Brain microvascular endothelial cell (primary cell): Measurements from ENCODE around the gene FAM210B.
"Not testable (repeated sequence)": the region's sequence is repeated elsewhere in the genome, so short reads cannot be mapped to it uniquely, and the experiment has no call there.

Experiments used
- DNase-seq: peaks from one replicate; pipeline ENCODE4 v3.0.0-alpha.2; 2020
- H3K27ac ChIP-seq: fragments of 250-450 bp; sonication (Bioruptor Pico); 2 replicates; pipeline ENCODE4 v1.5.1; 2020; ENCODE audit warnings: mild to moderate bottlenecking, moderate library complexity
- H3K27me3 ChIP-seq: fragments of 250-450 bp; sonication (Bioruptor Pico); replicated peaks from 2 replicates; pipeline ENCODE4 v1.5.1; 2020; ENCODE audit warnings: mild to moderate bottlenecking
- H3K36me3 ChIP-seq: fragments of 250-450 bp; sonication (Bioruptor Pico); replicated peaks from 2 replicates; pipeline ENCODE4 v1.5.1; 2020; ENCODE audit warnings: mild to moderate bottlenecking
- H3K4me3 ChIP-seq: 2 replicates; pipeline ENCODE4 v1.5.1; 2011; ENCODE audit warnings: low read depth, mild to moderate bottlenecking, control low read depth, low read length, moderate library complexity
- CTCF ChIP-seq: IDR thresholded peaks from 2 replicates; pipeline ENCODE4 v1.5.1; 2011; ENCODE audit warnings: low read depth, mild to moderate bottlenecking, moderate library complexity, low read length, control low read depth, inconsistent platforms; ENCODE audit errors: missing control alignments
- in situ Hi-C: cut with HindIII; loops from 2 replicates; pipeline ENCODE4 v1.10.0; 2017; ENCODE audit warnings: low sequenced_read_pairs, low pct_ligation_motif_present

The FAM210B gene

DNA sequence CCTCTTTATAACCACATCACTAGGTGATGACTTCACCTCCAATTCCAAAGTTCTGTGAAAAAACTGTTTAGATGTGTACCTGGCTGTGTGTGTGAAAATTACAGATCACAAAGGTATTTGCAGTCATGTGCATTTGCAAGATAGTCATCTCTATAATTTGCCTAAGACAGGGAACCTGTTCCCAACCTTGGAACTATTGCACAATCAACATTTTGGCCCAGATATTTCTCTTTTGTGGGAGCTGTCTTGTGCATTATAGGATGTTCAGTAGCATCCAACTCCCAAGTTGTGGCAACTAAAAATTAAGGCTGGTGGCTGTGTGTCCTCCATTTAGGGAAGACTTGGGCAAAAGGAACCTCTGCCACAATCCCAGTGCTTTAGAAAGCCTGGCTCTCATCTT is 34.0 kb upstream of the FAM210B start:
- no peak for TF ChIP-seq CTCF
- Histone ChIP-seq H3K4me3 (no peak overlapping the region), H3K36me3 (no peaks in the 10 kb centered on the region), H3K27me3 (no peaks in the 10 kb centered on the region), H3K27ac (no peak overlapping the region)
- no peak for DNase-seq
- in situ Hi-C loops: no loop called here

DNA sequence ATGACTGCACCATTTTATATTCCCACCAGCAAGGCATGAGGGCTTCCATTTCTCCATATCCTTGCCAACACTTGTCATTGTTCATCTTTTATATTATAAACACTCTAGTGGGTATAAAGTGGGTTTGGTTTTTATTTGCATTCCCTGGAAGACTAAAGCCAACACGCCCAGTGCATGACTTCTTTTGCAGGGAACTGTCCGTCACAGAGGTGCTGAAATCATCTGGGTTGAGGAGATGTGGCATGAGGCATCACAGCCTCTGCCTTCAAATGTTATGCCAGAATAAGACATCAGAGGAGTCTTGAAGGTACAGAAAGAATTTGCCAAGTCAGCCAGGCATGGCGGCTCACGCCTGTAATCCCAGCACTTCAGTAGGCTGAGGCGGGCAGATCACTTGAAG is 29.9 kb upstream of the FAM210B start:
- Histone ChIP-seq H3K27ac (no peak overlapping the region), H3K27me3 (no peaks in the 10 kb centered on the region), H3K4me3 (no peak overlapping the region), H3K36me3 (no peaks in the 10 kb centered on the region)
- DNase-seq: peak; percentile 29
- in situ Hi-C loops: no loop called here
- TF ChIP-seq CTCF: no peak

- H3K27ac ChIP-seq, in situ Hi-C loops, DNase-seq, H3K4me3 ChIP-seq, H3K27me3 ChIP-seq, H3K36me3 ChIP-seq: not testable (repeated sequence)
These were observed 22.1 kb upstream of the FAM210B start for GRCh38 chr20:56336709-56337108.

- peaks cover 13% of the 10 kb centered on the region for H3K27me3 ChIP-seq
- no peak for DNase-seq
- H3K4me3 ChIP-seq: no peak overlapping the region
- no peak for TF ChIP-seq CTCF
- H3K27ac ChIP-seq: no peak overlapping the region
- no peaks in the 10 kb centered on the region for H3K36me3 ChIP-seq
- in situ Hi-C loops: no loop called here
These were observed 16.0 kb upstream of the FAM210B start for GRCh38 chr20:56342783-56343182.

DNA sequence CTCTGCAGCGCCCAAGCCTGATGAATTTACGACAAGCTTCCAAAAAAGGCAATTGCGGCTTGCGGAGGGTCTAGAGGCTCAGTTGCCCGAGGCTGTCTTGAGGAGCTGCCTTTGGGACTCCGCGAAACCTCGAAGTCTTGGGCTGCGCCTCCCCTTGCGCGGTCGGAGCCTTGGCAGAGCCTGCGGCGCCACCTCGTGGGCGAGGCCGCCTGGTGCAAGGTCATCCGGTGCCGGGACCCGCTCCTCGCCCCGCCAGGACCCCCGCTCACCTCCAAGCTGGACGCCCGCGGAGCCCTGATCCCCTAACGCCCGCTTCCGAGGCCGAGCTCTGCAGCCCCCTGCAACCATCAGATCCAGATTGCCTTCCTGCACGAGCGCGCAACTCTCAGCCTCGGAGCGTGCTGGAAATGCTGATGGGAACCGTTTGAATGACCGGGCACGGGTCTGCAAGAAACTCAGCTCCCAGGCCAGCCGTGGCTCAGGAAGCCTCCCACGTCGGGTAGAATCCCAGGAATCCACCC is 14.9 kb upstream of the FAM210B start:
- TF ChIP-seq CTCF: peak; percentile 73
- peak; percentile 11 for DNase-seq
- Histone ChIP-seq H3K27me3 (peaks cover 16% of the 10 kb centered on the region), H3K36me3 (no peaks in the 10 kb centered on the region), H3K4me3 (peak overlapping the region; percentile 20), H3K27ac (no peak overlapping the region)
- in situ Hi-C loops: no loop called here

- no peak for DNase-seq
- in situ Hi-C loops: no loop called here
- Histone ChIP-seq H3K4me3 (no peak overlapping the region), H3K27me3 (peaks cover 16% of the 10 kb centered on the region), H3K27ac (no peak overlapping the region), H3K36me3 (no peaks in the 10 kb centered on the region)
- no peak for TF ChIP-seq CTCF
These were observed 12.9 kb upstream of the FAM210B start for GRCh38 chr20:56345911-56346310.
